ENCODE measurements around the gene SURF4.

SURF4 gene

DNA sequence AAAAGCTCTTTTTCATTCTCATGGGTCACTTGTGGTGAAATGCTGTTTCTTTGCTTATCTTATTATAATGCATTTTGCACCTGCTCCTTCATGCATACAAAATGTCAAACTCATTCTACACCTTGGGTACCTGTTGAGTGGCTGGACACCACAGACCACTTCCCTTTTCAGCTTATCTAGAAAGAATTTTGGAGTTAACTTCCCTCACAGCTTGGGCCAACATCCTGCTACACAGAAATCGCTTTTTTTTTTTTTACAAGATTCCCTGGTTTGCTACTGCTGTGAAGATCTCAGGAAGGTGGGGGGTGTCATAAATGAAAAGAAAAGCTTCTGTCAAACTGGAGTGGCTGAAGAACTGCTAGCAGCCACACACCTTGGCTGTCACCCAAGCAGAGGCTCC is 39.3 kb upstream of the SURF4 start:
- Histone ChIP-seq H3K36me3 (ENCODE audit: control insufficient read depth, insufficient read depth, low read length) (peaks cover 33% of the 10 kb centered on the region), H3K27ac (ENCODE audit: insufficient read depth, low read length, poor library complexity, severe bottlenecking) (no peak overlapping the region), H3K4me3 (ENCODE audit: insufficient read depth, low read depth, low read length, poor library complexity, severe bottlenecking) (no peak overlapping the region), H3K27me3 (replicated peaks; ENCODE audit: control insufficient read depth, insufficient read depth, low read length, poor library complexity, severe bottlenecking) (no peaks in the 10 kb centered on the region), H3K9me3 (ENCODE audit: control insufficient read depth, low read length) (no peaks in the 10 kb centered on the region), H3K4me1 (ENCODE audit: control insufficient read depth, insufficient read depth, low read length, poor library complexity, severe bottlenecking) (peaks cover 10% of the 10 kb centered on the region)
- no peak for DNase-seq

DNA sequence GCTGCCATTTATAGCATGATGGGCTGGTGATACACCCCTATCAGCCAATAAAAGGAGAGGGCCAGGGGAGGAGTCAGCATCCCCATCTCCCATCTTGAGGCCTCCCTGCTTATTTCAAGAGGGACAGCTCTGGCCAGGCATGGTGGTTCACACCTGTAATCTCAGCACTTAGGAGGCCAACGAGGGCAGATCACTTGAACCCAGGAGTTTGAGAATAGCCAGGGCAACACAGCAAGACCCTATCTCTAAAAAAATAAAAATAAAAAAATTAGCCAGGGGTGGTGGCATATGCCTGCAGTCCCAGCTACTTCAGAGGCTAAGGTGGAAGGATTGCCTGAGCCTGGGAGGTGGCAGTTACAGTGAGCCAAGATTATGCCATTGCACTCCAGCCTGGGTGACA is 32.2 kb upstream of the SURF4 start:
- no peak for DNase-seq
- Histone ChIP-seq H3K27ac (ENCODE audit: insufficient read depth, low read length, poor library complexity, severe bottlenecking) (no peak overlapping the region), H3K9me3 (ENCODE audit: control insufficient read depth, low read length) (no peaks in the 10 kb centered on the region), H3K4me1 (ENCODE audit: control insufficient read depth, insufficient read depth, low read length, poor library complexity, severe bottlenecking) (no peaks in the 10 kb centered on the region), H3K36me3 (ENCODE audit: control insufficient read depth, insufficient read depth, low read length) (peaks cover 64% of the 10 kb centered on the region), H3K4me3 (ENCODE audit: insufficient read depth, low read depth, low read length, poor library complexity, severe bottlenecking) (no peak overlapping the region), H3K27me3 (replicated peaks; ENCODE audit: control insufficient read depth, insufficient read depth, low read length, poor library complexity, severe bottlenecking) (no peaks in the 10 kb centered on the region)

DNA sequence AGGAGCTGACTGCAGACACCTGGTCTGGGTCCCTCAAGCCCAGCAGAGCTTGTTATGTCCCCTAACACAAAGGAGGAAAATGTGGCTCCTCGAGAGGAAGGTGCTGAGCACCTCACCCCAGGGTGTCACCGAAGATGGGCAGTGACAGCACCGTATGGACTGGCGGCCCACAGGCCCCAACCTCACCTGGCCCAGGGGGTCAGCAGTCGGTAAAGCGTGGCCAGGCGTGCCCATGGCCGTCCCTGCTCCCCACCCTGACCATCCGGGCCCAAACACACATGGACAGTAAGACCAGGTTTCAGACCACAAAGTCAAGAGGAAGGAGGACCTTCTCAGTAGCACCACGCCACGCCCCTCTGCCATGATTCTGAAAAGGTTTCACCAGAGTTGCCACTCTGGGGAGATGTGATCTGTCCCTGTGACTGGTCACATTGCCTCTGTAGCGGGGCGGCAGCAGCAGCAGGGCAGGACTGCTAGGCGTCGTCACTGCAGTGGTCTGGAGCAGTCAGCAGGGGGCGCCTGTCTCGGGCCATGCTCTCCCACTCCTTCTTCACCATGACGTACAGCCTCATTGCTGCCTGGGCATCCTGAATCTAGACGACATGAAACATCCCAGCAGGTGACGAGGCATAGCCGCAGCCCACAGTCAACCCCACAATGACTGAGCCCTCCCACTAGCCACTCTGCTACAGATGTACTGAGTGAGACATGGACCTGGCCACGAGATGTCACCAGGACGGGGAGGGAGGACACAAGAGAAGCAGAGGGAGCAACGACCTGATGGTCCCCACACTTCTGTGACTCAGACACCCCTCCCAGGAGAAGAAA is 30.8 kb upstream of the SURF4 start:
- peak; percentile 60 to 66 (median 65) for DNase-seq
- Histone ChIP-seq H3K36me3 (ENCODE audit: control insufficient read depth, insufficient read depth, low read length) (peaks cover 54% of the 10 kb centered on the region), H3K9me3 (ENCODE audit: control insufficient read depth, low read length) (no peaks in the 10 kb centered on the region), H3K27ac (ENCODE audit: insufficient read depth, low read length, poor library complexity, severe bottlenecking) (peak overlapping the region; percentile 38), H3K4me3 (ENCODE audit: insufficient read depth, low read depth, low read length, poor library complexity, severe bottlenecking) (no peak overlapping the region), H3K4me1 (ENCODE audit: control insufficient read depth, insufficient read depth, low read length, poor library complexity, severe bottlenecking) (no peaks in the 10 kb centered on the region), H3K27me3 (replicated peaks; ENCODE audit: control insufficient read depth, insufficient read depth, low read length, poor library complexity, severe bottlenecking) (no peaks in the 10 kb centered on the region)

DNA sequence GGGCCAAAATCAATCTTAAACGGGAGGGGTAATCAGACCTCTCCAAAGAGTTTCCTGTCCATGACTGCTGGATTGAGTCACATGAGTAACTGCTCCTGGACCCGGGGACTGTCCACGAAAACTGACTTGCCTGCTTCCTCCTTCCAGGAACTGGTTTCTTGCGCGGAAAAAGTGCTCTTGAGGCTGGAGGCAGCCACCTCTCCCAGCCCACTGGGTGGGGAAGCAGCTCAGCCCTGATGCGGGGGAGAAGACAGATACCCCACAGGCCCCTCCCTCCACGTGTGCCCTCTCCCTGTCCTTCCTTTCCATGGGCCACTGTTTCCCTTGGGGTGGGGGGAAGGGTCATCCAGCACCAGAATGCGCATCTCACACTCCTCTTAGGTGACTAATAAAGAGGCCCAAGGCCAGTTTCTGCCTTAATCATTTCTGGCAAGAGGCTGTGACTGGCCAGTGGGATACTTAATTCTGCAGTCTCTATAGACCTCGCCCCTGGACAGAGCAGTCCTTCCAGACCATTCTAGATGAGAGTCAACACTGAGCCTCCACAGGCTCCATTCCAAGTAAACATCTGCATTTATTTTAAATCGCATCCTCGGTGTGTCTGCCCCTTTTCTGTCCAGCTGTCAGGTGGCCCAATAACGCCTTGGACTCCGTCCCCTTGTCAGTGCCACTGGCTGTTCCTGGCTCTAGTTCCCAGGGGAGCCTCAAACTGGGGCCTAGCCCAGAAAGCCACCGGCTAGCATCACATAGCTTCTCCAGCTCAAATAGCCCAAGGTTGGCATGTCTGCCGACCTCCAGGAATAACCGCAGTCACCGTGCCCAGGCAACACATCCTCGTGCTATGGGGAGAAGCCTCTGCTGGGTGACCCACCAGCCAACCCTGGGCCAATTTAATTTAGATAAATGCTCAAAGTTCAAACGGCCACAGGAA is 29.9 kb upstream of the SURF4 start:
- Histone ChIP-seq H3K4me3 (ENCODE audit: insufficient read depth, low read depth, low read length, poor library complexity, severe bottlenecking) (no peak overlapping the region), H3K9me3 (ENCODE audit: control insufficient read depth, low read length) (no peaks in the 10 kb centered on the region), H3K36me3 (ENCODE audit: control insufficient read depth, insufficient read depth, low read length) (peaks cover 46% of the 10 kb centered on the region), H3K27me3 (replicated peaks; ENCODE audit: control insufficient read depth, insufficient read depth, low read length, poor library complexity, severe bottlenecking) (no peaks in the 10 kb centered on the region), H3K4me1 (ENCODE audit: control insufficient read depth, insufficient read depth, low read length, poor library complexity, severe bottlenecking) (no peaks in the 10 kb centered on the region), H3K27ac (ENCODE audit: insufficient read depth, low read length, poor library complexity, severe bottlenecking) (no peak overlapping the region)
- DNase-seq = no peak

DNA sequence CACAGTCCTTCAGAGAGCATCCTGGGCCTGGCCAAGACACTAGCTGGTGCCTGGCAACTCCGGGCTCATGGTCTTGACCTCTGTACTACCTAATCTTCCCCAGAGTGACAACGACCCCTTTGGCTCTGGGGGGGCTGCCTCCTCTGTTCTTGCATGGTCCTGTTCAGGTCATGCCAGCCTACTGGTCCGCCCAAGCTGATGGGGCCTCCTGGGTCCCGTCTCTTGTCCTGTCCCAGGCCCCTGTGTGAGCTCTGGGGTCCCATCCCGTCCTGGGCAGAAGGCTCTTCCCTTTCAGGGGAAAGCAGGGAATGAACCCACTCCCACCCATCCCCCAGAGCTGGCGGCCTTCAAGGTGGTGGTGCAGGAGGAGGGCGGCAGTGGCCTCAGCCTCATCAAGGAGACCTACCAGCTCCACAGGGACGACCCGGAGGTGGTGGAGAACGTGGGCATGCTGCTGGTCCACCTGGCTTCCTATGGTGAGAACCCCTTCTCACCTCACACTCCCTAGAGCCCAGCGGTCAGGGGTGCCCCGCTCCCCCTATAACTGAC is 28.7 kb upstream of the SURF4 start:
- H3K9me3 ChIP-seq (ENCODE audit: control insufficient read depth, low read length) = no peaks in the 10 kb centered on the region
- DNase-seq = no peak
- no peak overlapping the region for H3K27ac ChIP-seq (ENCODE audit: insufficient read depth, low read length, poor library complexity, severe bottlenecking)
- H3K27me3 ChIP-seq (replicated peaks; ENCODE audit: control insufficient read depth, insufficient read depth, low read length, poor library complexity, severe bottlenecking) = no peaks in the 10 kb centered on the region
- H3K4me3 ChIP-seq (ENCODE audit: insufficient read depth, low read depth, low read length, poor library complexity, severe bottlenecking) = no peak overlapping the region
- H3K4me1 ChIP-seq (ENCODE audit: control insufficient read depth, insufficient read depth, low read length, poor library complexity, severe bottlenecking) = no peaks in the 10 kb centered on the region
- H3K36me3 ChIP-seq (ENCODE audit: control insufficient read depth, insufficient read depth, low read length) = peaks cover 33% of the 10 kb centered on the region

DNA sequence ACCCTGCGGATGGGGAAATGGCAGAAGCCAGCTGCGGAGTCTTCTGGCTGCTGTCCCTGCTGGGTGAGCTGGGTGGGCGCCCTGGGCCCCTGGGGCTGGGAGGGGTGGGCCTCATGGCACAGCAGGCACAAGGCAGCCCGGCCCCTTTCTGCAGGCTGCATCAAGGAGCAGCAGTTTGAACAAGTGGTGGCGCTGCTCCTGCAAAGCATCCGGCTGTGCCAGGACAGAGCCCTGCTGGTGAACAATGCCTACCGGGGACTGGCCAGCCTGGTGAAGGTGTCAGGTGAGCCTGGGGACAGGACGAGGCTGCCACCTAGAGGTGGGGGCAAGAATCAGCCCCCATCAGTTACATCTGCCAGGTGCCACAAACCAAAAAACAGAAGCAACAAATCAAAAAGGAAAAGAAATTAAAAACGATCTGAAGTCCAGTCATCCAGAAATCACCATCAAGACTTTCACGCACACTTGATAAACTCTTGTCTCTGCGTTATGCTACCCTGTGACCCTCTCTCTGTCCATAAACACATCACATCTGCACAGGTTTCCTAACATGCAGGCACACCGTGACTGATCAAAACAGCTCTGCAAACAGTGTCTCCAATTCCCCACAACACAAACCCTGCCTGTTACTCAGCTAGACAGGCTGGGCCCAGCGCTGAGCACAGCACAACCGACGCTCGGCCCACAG is 28.1 kb upstream of the SURF4 start:
- Histone ChIP-seq H3K36me3 (ENCODE audit: control insufficient read depth, insufficient read depth, low read length) (peaks cover 31% of the 10 kb centered on the region), H3K27me3 (replicated peaks; ENCODE audit: control insufficient read depth, insufficient read depth, low read length, poor library complexity, severe bottlenecking) (no peaks in the 10 kb centered on the region), H3K27ac (ENCODE audit: insufficient read depth, low read length, poor library complexity, severe bottlenecking) (no peak overlapping the region), H3K4me3 (ENCODE audit: insufficient read depth, low read depth, low read length, poor library complexity, severe bottlenecking) (no peak overlapping the region), H3K4me1 (ENCODE audit: control insufficient read depth, insufficient read depth, low read length, poor library complexity, severe bottlenecking) (no peaks in the 10 kb centered on the region), H3K9me3 (ENCODE audit: control insufficient read depth, low read length) (no peaks in the 10 kb centered on the region)
- DNase-seq = peak; percentile 24 to 35 (median 31)

- Histone ChIP-seq H3K4me3 (ENCODE audit: insufficient read depth, low read depth, low read length, poor library complexity, severe bottlenecking) (no peak overlapping the region), H3K27ac (ENCODE audit: insufficient read depth, low read length, poor library complexity, severe bottlenecking) (no peak overlapping the region), H3K4me1 (ENCODE audit: control insufficient read depth, insufficient read depth, low read length, poor library complexity, severe bottlenecking) (no peaks in the 10 kb centered on the region), H3K36me3 (ENCODE audit: control insufficient read depth, insufficient read depth, low read length) (peaks cover 28% of the 10 kb centered on the region), H3K27me3 (replicated peaks; ENCODE audit: control insufficient read depth, insufficient read depth, low read length, poor library complexity, severe bottlenecking) (no peaks in the 10 kb centered on the region), H3K9me3 (ENCODE audit: control insufficient read depth, low read length) (no peaks in the 10 kb centered on the region)
- no peak for DNase-seq
These were observed 26.8 kb upstream of the SURF4 start for GRCh38 chr9:133402689-133403088.

- Histone ChIP-seq H3K27ac (ENCODE audit: insufficient read depth, low read length, poor library complexity, severe bottlenecking) (no peak overlapping the region), H3K9me3 (ENCODE audit: control insufficient read depth, low read length) (no peaks in the 10 kb centered on the region), H3K27me3 (replicated peaks; ENCODE audit: control insufficient read depth, insufficient read depth, low read length, poor library complexity, severe bottlenecking) (no peaks in the 10 kb centered on the region), H3K4me1 (ENCODE audit: control insufficient read depth, insufficient read depth, low read length, poor library complexity, severe bottlenecking) (no peaks in the 10 kb centered on the region), H3K36me3 (ENCODE audit: control insufficient read depth, insufficient read depth, low read length) (peaks cover 20% of the 10 kb centered on the region), H3K4me3 (ENCODE audit: insufficient read depth, low read depth, low read length, poor library complexity, severe bottlenecking) (no peak overlapping the region)
- no peak for DNase-seq
These were observed 25.7 kb upstream of the SURF4 start for GRCh38 chr9:133401588-133401987.

DNA sequence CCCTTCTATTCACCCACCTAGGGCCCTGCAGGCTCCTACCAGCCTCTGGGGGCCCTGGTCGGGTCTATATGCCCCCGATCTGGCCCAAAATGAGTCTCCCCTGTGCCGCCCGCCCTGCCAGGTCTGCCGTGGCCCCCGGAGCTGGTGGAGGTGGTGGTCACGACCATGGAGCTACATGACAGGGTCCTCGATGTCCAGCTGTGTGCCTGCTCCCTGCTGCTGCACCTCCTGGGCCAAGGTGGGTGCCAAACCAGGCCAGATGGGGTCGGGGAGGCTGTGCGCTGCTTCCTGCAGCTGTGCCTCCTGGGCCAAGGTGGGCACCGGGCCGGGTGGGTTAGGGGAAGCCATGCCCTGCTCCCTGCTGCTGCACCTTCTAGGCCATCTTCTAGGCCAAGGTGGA is 24.4 kb upstream of the SURF4 start:
- Histone ChIP-seq H3K27me3 (replicated peaks; ENCODE audit: control insufficient read depth, insufficient read depth, low read length, poor library complexity, severe bottlenecking) (no peaks in the 10 kb centered on the region), H3K4me3 (ENCODE audit: insufficient read depth, low read depth, low read length, poor library complexity, severe bottlenecking) (no peak overlapping the region), H3K36me3 (ENCODE audit: control insufficient read depth, insufficient read depth, low read length) (peaks cover 8% of the 10 kb centered on the region), H3K9me3 (ENCODE audit: control insufficient read depth, low read length) (no peaks in the 10 kb centered on the region), H3K4me1 (ENCODE audit: control insufficient read depth, insufficient read depth, low read length, poor library complexity, severe bottlenecking) (no peaks in the 10 kb centered on the region), H3K27ac (ENCODE audit: insufficient read depth, low read length, poor library complexity, severe bottlenecking) (no peak overlapping the region)
- DNase-seq = no peak

Measured in effector memory CD4-positive, alpha-beta T cell (primary cell).